Measurements from ENCODE around the gene AMACR. TPM values are rescaled to one million over a fixed set of nuclear protein-coding genes. Genes with fewer than 3 reads are reported as not detected.

AMACR gene
- total and polyA plus RNA-seq, 10 of the 15 experiments (the other 5 are each of a cell fraction or from before 2014, with no cell fraction given) = 2.6 to 20.4 (median 10.4) TPM

- in situ Hi-C loops (cut with MboI) = no loop called here
- no peak overlapping the region for H2AFZ ChIP-seq (ENCODE audit: control insufficient read depth, low read depth, low read length)
- H4K20me1 ChIP-seq (ENCODE audit: control insufficient read depth, insufficient read depth) = no peaks in the 10 kb centered on the region
- no peaks in the 10 kb centered on the region for H3K27me3 ChIP-seq (replicated peaks in 1 of 2; ENCODE audit: control insufficient read depth in 2 of 2, insufficient read depth in 2 of 2, low read length in 1 of 2)
- SMC1A ChIA-PET (ENCODE audit: uncharacterized antibody, unreplicated experiment) = interaction anchor here (1.0 to 2.1 kb wide), 2 partner anchors 10 to 12 kb away, joined by 3 to 5 read pairs; no protein-coding TSS in a partner anchor
- H3K79me2 ChIP-seq (ENCODE audit: control insufficient read depth, insufficient read depth, low read length) = no peaks in the 10 kb centered on the region
- H3K9me3 ChIP-seq (replicated peaks; ENCODE audit: control insufficient read depth, insufficient read depth, low read length) = no peaks in the 10 kb centered on the region
- POLR2A ChIA-PET = no interaction called here
- ATAC-seq = no peak
- no peak overlapping the region for H3K4me2 ChIP-seq (ENCODE audit: control insufficient read depth, insufficient read depth)
- H3K4me1 ChIP-seq (ENCODE audit: control insufficient read depth, insufficient read depth, low read length) = peaks cover 2% of the 10 kb centered on the region; the same call in 1 of the 2 replicates
- H3K36me3 ChIP-seq (ENCODE audit: control insufficient read depth in 2 of 2, insufficient read depth in 2 of 2, low read length in 1 of 2) = no peaks in the 10 kb centered on the region
- no peak for FAIRE-seq
- H3K4me3 ChIP-seq = no peak overlapping the region
- intact Hi-C loops (cut with micrococcal nuclease; ENCODE audit: unreplicated experiment) = no loop called here
- RAD21 ChIA-PET (ENCODE audit: unreplicated experiment) = no interaction called here
- no peak overlapping the region for H3K27ac ChIP-seq (ENCODE audit: control insufficient read depth, insufficient read depth)
- CTCF ChIA-PET = interaction anchor here (1.1 kb wide), 1 partner anchor 13 kb away, joined by 3 read pairs; no protein-coding TSS in a partner anchor
- TF ChIP-seq RELB (IDR thresholded peaks at IDR 0.05; ENCODE audit: low read depth) (no peak), SRF (IDR thresholded peaks at IDR 0.05; ENCODE audit: low read depth in 2 of 2, low read length in 2 of 2) (no peak), NR2F1 (conservative IDR thresholded peaks at IDR 0.05) (no peak), ZBTB4 (CRISPR knock-in tag; IDR thresholded peaks at IDR 0.05) (no peak), HDAC2 (IDR thresholded peaks at IDR 0.05) (no peak), NRF1 (conservative IDR thresholded peaks at IDR 0.05; ENCODE audit: low read depth, low read length) (no peak), RB1 (IDR thresholded peaks at IDR 0.05; ENCODE audit: borderline replicate concordance) (no peak), KLF5 (IDR thresholded peaks at IDR 0.05; ENCODE audit: partially characterized antibody) (no peak), BCL3 (IDR thresholded peaks at IDR 0.05; ENCODE audit: borderline replicate concordance, insufficient read depth, low read depth, low read length, poor library complexity, severe bottlenecking) (no peak), BHLHE40 (IDR thresholded peaks at IDR 0.05; ENCODE audit: borderline replicate concordance in 1 of 2, low read depth in 2 of 2, low read length in 1 of 2) (no peak), FOXM1 (IDR thresholded peaks at IDR 0.05; ENCODE audit: low read depth, low read length) (no peak), SREBF2 (IDR thresholded peaks at IDR 0.05; ENCODE audit: low read length) (no peak)
- BruUV-seq (replicated peaks) = no TSS peak
- DNase-seq (ENCODE audit: low read depth, low spot score) = no peak
- no peak overlapping the region for H3K9ac ChIP-seq (ENCODE audit: control insufficient read depth, insufficient read depth, low read length)
These were observed 38.1 kb upstream of the AMACR start for GRCh38 chr5:34045996-34046395.

Measured in GM12878 (cell line).